Sigmoid colon (tissue), 3 donors: Measurements from ENCODE around the gene FGGY.

ENCODE experiments used
- CTCF ChIP-seq, 4 experiments: fragments of 450-650 bp in 3 of 4; fragments of 200-600 bp in 1 of 4; IDR thresholded peaks; one replicate each; pipeline ENCODE4 v1.5.1; 2016 to 2019; ENCODE audit warnings: antibody characterized with exemption in 4 of 4, mild to moderate bottlenecking in 3 of 4, moderate library complexity in 2 of 4
- POLR2A ChIP-seq, 2 donors: fragments of 450-650 bp; IDR thresholded peaks; one replicate each; pipeline ENCODE4 v1.6.1; 2016; ENCODE audit warnings: antibody characterized with exemption in 2 of 2, mild to moderate bottlenecking in 2 of 2, moderate library complexity in 2 of 2

GRCh38 chr1:59499943-59500569, 203.2 kb downstream of the FGGY start:
- TF ChIP-seq CTCF (IDR thresholded peaks at IDR 0.05) (no peak), POLR2A (IDR thresholded peaks at IDR 0.05) (no peak)
